GM23338 (cell line): ENCODE results near the gene AKAP13. TPM values are rescaled to one million over a fixed set of nuclear protein-coding genes. Genes with fewer than 3 reads are reported as not detected.

Experiments
- ATAC-seq: fragments of 200-7000 bp; cut with Tn5 transposase; 3 replicates; pipeline ENCODE4 v1.9.1; 2020
- DNase-seq: peaks from one replicate; pipeline ENCODE4 v3.0.0-alpha.2; 2015; ENCODE audit warnings: low spot score
- H2AFZ ChIP-seq: fragments of 200-600 bp; sonication (generic); 2 replicates; pipeline ENCODE4 v1.8.0; 2016; ENCODE audit warnings: antibody characterized with exemption, mild to moderate bottlenecking, moderate library complexity
- H3F3A ChIP-seq: fragments of 200-600 bp; sonication (generic); replicated peaks from 2 replicates; pipeline ENCODE4 v1.8.0; 2017; ENCODE audit warnings: antibody characterized with exemption, mixed run types, low read depth
- H3K27ac ChIP-seq: fragments of 200-600 bp; sonication (generic); 2 replicates; pipeline ENCODE4 v1.6.1; 2016; ENCODE audit warnings: low read depth
- H3K27me3 ChIP-seq: fragments of 200-600 bp; sonication (generic); 2 replicates; pipeline ENCODE4 v1.8.0; 2016; ENCODE audit warnings: mild to moderate bottlenecking, mixed run types, moderate library complexity; ENCODE audit not compliant: insufficient read depth
- H3K36me3 ChIP-seq: fragments of 200-600 bp; sonication (generic); 2 replicates; pipeline ENCODE4 v1.8.0; 2016; ENCODE audit warnings: mild to moderate bottlenecking; ENCODE audit not compliant: insufficient read depth
- H3K4me1 ChIP-seq: fragments of 200-600 bp; sonication (generic); 2 replicates; pipeline ENCODE4 v1.8.0; 2016; ENCODE audit warnings: mild to moderate bottlenecking, moderate library complexity; ENCODE audit not compliant: insufficient read depth
- H3K4me2 ChIP-seq: fragments of 200-600 bp; sonication (generic); 2 replicates; pipeline ENCODE4 v1.7.1; 2017; ENCODE audit warnings: mixed run types
- H3K4me3 ChIP-seq: fragments of 200-600 bp; sonication (generic); 2 replicates; pipeline ENCODE4 v1.6.1; 2016; ENCODE audit warnings: mixed run types
- H3K79me2 ChIP-seq: fragments of 200-600 bp; sonication (generic); replicated peaks from 2 replicates; pipeline ENCODE4 v1.8.0; 2017; ENCODE audit warnings: mild to moderate bottlenecking; ENCODE audit not compliant: insufficient read depth
- H3K9me2 ChIP-seq: fragments of 200-600 bp; sonication (generic); 2 replicates; pipeline ENCODE4 v1.8.0; 2017; ENCODE audit not compliant: insufficient read depth
- H4K20me1 ChIP-seq: fragments of 200-600 bp; sonication (generic); replicated peaks from 2 replicates; pipeline ENCODE4 v1.8.0; 2017; ENCODE audit warnings: mild to moderate bottlenecking; ENCODE audit not compliant: insufficient read depth
- H3K27ac Mint-ChIP-seq: 2 replicates; pipeline ENCODE4 v1.8.0; 2020; ENCODE audit warnings: inconsistent platforms, mild to moderate bottlenecking, moderate library complexity, mixed read lengths
- H3K27me3 Mint-ChIP-seq: 3 replicates; pipeline ENCODE4 v1.8.0; 2022; ENCODE audit warnings: low read depth, mild to moderate bottlenecking, moderate library complexity, mixed read lengths, inconsistent platforms; ENCODE audit not compliant: insufficient read depth, poor library complexity
- H3K36me3 Mint-ChIP-seq: 3 replicates; pipeline ENCODE4 v1.8.0; 2021; ENCODE audit warnings: low read depth, mild to moderate bottlenecking, inconsistent platforms, moderate library complexity, mixed read lengths
- H3K4me1 Mint-ChIP-seq: 3 replicates; pipeline ENCODE4 v1.8.0; 2020; ENCODE audit warnings: mild to moderate bottlenecking, inconsistent platforms, mixed read lengths
- H3K4me3 Mint-ChIP-seq: 3 replicates; pipeline ENCODE4 v1.8.0; 2021; ENCODE audit warnings: moderate library complexity, mild to moderate bottlenecking, inconsistent platforms, mixed read lengths
- H3K9me3 Mint-ChIP-seq: 3 replicates; pipeline ENCODE4 v1.8.0; 2020; ENCODE audit warnings: moderate library complexity, mild to moderate bottlenecking, inconsistent platforms, mixed read lengths
- CREB1 ChIP-seq: fragments of 250-450 bp; sonication (Bioruptor Pico); IDR thresholded peaks from 2 replicates; pipeline ENCODE4 v1.5.0; 2020; ENCODE audit warnings: low read depth, mild to moderate bottlenecking, moderate library complexity
- CTCF ChIP-seq, 2 experiments: fragments of 200-600 bp in 1 of 2; sonication (generic) in 1 of 2; conservative IDR thresholded peaks; 2 replicates each; pipeline versions ENCODE4 v1.5.1 to v1.6.1; 2016 to 2017; ENCODE audit warnings: antibody characterized with exemption in 2 of 2, low read depth in 2 of 2, mild to moderate bottlenecking in 2 of 2, moderate library complexity in 1 of 2
- EZH2 ChIP-seq: fragments of 200-600 bp; sonication (generic); IDR thresholded peaks from one replicate; pipeline ENCODE4 v1.8.0; 2017; ENCODE audit warnings: antibody characterized with exemption, mild to moderate bottlenecking, low read depth; ENCODE audit not compliant: unreplicated experiment
- EZH2phosphoT487 ChIP-seq: fragments of 200-600 bp; sonication (generic); IDR thresholded peaks from one replicate; pipeline ENCODE4 v1.8.1; 2018; ENCODE audit warnings: antibody characterized with exemption; ENCODE audit not compliant: unreplicated experiment
- JUNB ChIP-seq: IDR thresholded peaks from one replicate; pipeline ENCODE4 v1.6.1; 2016; ENCODE audit warnings: antibody characterized with exemption; ENCODE audit not compliant: unreplicated experiment
- POLR2AphosphoS5 ChIP-seq: IDR thresholded peaks from 2 replicates; pipeline ENCODE4 v1.6.1; 2016; ENCODE audit warnings: antibody characterized with exemption, low read depth
- ZNF114 ChIP-seq: fragments of 250-450 bp; sonication (Bioruptor Pico); IDR thresholded peaks from 2 replicates; pipeline ENCODE4 v1.5.0; 2020; ENCODE audit warnings: mild to moderate bottlenecking, moderate library complexity
- ZNF462 ChIP-seq: fragments of 250-450 bp; sonication (Bioruptor Pico); IDR thresholded peaks from 2 replicates; pipeline ENCODE4 v1.5.0; 2020; ENCODE audit warnings: mild to moderate bottlenecking, moderate library complexity
- polyA plus RNA-seq: library from polyadenylated mRNA; unstranded; fragments of >200 nt; fragmentation: Nextera tagmentation; extraction: Ambion mirVana; gene quantifications from 2 replicates; pipeline ENCODE4 v1.2.1, GENCODE V29; 2016
- total RNA-seq: library from RNA; depleted of rRNA; stranded (reverse); fragments of >200 nt; shearing (Covaris generic); gene quantifications from 2 replicates; pipeline ENCODE4 v1.2.3, GENCODE V29; 2014

Gene AKAP13
- total and polyA plus RNA-seq, 2 experiments from 2014 or later: 46.2 to 60.7 TPM

- no peak for TF ChIP-seq ZNF462 (CRISPR knock-in tag)
- no peak for TF ChIP-seq JUNB
Measured at GRCh38 chr15:85367741-85368140, 12.7 kb upstream of the AKAP13 start (continued).

GRCh38 chr15:85374831-85375230 lies 5.6 kb upstream of the AKAP13 start:
- peaks cover 5% of the 10 kb centered on the region for H3K4me1 Mint-ChIP-seq
- H3K4me3 Mint-ChIP-seq: no peak overlapping the region
- Histone ChIP-seq H3K79me2 (no peaks in the 10 kb centered on the region), H3K4me1 (no peaks in the 10 kb centered on the region), H3K9me2 (no peaks in the 10 kb centered on the region), H4K20me1 (no peaks in the 10 kb centered on the region), H3K27ac (no peak overlapping the region), H2AFZ (no peak overlapping the region), H3K4me3 (no peak overlapping the region), H3K27me3 (no peaks in the 10 kb centered on the region), H3F3A (no peaks in the 10 kb centered on the region), H3K36me3 (no peaks in the 10 kb centered on the region), H3K4me2 (no peak overlapping the region)
- H3K27me3 Mint-ChIP-seq: peaks cover 5% of the 10 kb centered on the region
- no peak for ATAC-seq
- H3K9me3 Mint-ChIP-seq: no peaks in the 10 kb centered on the region
- DNase-seq: no peak
- no peak overlapping the region for H3K27ac Mint-ChIP-seq
- H3K36me3 Mint-ChIP-seq: no peaks in the 10 kb centered on the region
- TF ChIP-seq POLR2AphosphoS5: no peak
- no peak for TF ChIP-seq EZH2phosphoT487
- TF ChIP-seq CTCF (conservative IDR thresholded peaks at IDR 0.05; ENCODE audit: low read depth in 2 of 2): no peak
- no peak for TF ChIP-seq ZNF462 (CRISPR knock-in tag)
- TF ChIP-seq JUNB: no peak
- no peak for TF ChIP-seq ZNF114
- no peak for TF ChIP-seq EZH2
- TF ChIP-seq CREB1 (CRISPR knock-in tag): no peak
